SU-DHL-6 (cell line): Measurements from ENCODE around the gene SLC17A9.

Source experiments
- H2AFZ ChIP-seq: fragments of 200-600 bp; sonication (generic); 2 replicates; pipeline ENCODE4 v1.6.1; 2014; ENCODE audit warnings: low read depth, mild to moderate bottlenecking, moderate library complexity, mixed read lengths, antibody characterized with exemption, low read length; ENCODE audit not compliant: severe bottlenecking
- H3F3A ChIP-seq: fragments of 200-600 bp; shearing (Covaris generic); 2 replicates; pipeline ENCODE4 v1.6.0; 2016; ENCODE audit warnings: antibody characterized with exemption, mild to moderate bottlenecking; ENCODE audit not compliant: insufficient read depth
- H3K27ac ChIP-seq: fragments of 200-600 bp; sonication (generic); 2 replicates; pipeline ENCODE4 v1.5.1; 2016; ENCODE audit warnings: low read depth, mild to moderate bottlenecking, low read length, moderate library complexity, mixed read lengths
- H3K27me3 ChIP-seq: fragments of 200-600 bp; sonication (generic), shearing (Covaris generic); 2 replicates; pipeline ENCODE4 v1.6.0; 2014; ENCODE audit warnings: mild to moderate bottlenecking, low read length
- H3K36me3 ChIP-seq: fragments of 200-600 bp; sonication (generic); 2 replicates; pipeline ENCODE4 v1.6.1; 2014; ENCODE audit warnings: mild to moderate bottlenecking, low read length, mixed read lengths
- H3K4me2 ChIP-seq: fragments of 300-600, 200-600 bp; shearing (Covaris generic), sonication (generic); 2 replicates; pipeline ENCODE4 v1.6.0; 2014; ENCODE audit warnings: low read length, low read depth, mild to moderate bottlenecking; ENCODE audit not compliant: poor library complexity, severe bottlenecking
- H3K4me3 ChIP-seq: fragments of 200-600 bp; sonication (generic); 2 replicates; pipeline ENCODE4 v1.5.1; 2014; ENCODE audit warnings: antibody characterized with exemption, low read length, mild to moderate bottlenecking, mixed read lengths; ENCODE audit not compliant: insufficient read depth, poor library complexity, severe bottlenecking
- H3K79me2 ChIP-seq: fragments of 200-600 bp; sonication (generic); 2 replicates; pipeline ENCODE4 v1.6.1; 2014; ENCODE audit warnings: mild to moderate bottlenecking, low read length, moderate library complexity; ENCODE audit not compliant: insufficient read depth
- H3K9ac ChIP-seq: fragments of 200-600 bp; sonication (generic); 2 replicates; pipeline ENCODE4 v1.7.0; 2014; ENCODE audit warnings: mild to moderate bottlenecking, low read length
- H3K9me2 ChIP-seq: fragments of 200-600 bp; sonication (generic); replicated peaks from 2 replicates; pipeline ENCODE4 v1.6.1; 2014; ENCODE audit warnings: low read length; ENCODE audit not compliant: insufficient read depth
- H3K9me3 ChIP-seq: fragments of 200-600 bp; sonication (generic); 2 replicates; pipeline ENCODE4 v1.6.1; 2014; ENCODE audit warnings: low read length, mixed read lengths; ENCODE audit not compliant: insufficient read depth
- H4K20me1 ChIP-seq: fragments of 200-600 bp; sonication (generic); 2 replicates; pipeline ENCODE4 v1.6.1; 2014; ENCODE audit warnings: low read depth, mild to moderate bottlenecking, antibody characterized with exemption, low read length, moderate library complexity, mixed read lengths
- EZH2phosphoT487 ChIP-seq: fragments of 200-600 bp; sonication (generic), shearing (Covaris generic); conservative IDR thresholded peaks from 2 replicates; pipeline ENCODE4 v1.6.1; 2018; ENCODE audit warnings: mild to moderate bottlenecking, antibody characterized with exemption, low read length, moderate library complexity, mixed read lengths
- TF ChIP-seq, protein P1 (sequence below): fragments of 200-600 bp; sonication (generic); IDR thresholded peaks from one replicate; pipeline ENCODE4 v1.5.1; 2017; ENCODE audit warnings: antibody characterized with exemption, mild to moderate bottlenecking, low read length, moderate library complexity; ENCODE audit not compliant: insufficient read depth, poor library complexity, severe bottlenecking

SLC17A9 gene

DNA sequence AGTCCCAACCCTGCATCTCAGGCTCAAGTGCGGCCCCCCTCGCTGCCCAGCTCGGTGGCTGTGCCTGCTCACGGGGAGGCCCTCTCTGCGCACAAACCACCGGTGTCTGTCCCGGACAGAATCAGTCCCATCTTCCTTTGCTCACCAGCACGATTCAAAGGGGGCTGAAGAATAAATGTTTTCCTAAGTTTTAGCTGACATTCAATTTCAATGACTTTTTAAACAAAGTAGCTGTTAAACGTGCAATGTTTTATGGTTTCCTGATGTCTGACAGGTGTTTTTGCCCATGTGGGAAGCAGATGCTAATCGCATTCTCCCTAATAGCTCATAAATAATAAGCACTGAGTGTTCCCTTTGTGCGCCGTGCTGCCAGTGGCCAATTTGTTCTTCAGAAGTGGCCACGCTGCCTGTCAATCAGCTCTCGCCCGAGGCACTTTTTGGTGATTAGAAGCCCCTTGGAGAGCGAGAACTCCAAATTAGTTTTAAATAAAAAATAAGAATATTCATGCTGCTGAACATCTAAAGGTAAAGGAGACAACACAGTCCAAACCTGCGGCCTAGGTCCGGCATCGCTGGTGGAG, 28.0 kb downstream of the SLC17A9 start:
- H3K79me2 ChIP-seq: no peaks in the 10 kb centered on the region
- H3K9ac ChIP-seq: no peak overlapping the region
- H3K27ac ChIP-seq: no peak overlapping the region
- H2AFZ ChIP-seq: no peak overlapping the region
- H3K27me3 ChIP-seq: no peaks in the 10 kb centered on the region
- H3K9me3 ChIP-seq: no peaks in the 10 kb centered on the region
- no peak for TF ChIP-seq EZH2phosphoT487
- TF ChIP-seq, protein P1, sequence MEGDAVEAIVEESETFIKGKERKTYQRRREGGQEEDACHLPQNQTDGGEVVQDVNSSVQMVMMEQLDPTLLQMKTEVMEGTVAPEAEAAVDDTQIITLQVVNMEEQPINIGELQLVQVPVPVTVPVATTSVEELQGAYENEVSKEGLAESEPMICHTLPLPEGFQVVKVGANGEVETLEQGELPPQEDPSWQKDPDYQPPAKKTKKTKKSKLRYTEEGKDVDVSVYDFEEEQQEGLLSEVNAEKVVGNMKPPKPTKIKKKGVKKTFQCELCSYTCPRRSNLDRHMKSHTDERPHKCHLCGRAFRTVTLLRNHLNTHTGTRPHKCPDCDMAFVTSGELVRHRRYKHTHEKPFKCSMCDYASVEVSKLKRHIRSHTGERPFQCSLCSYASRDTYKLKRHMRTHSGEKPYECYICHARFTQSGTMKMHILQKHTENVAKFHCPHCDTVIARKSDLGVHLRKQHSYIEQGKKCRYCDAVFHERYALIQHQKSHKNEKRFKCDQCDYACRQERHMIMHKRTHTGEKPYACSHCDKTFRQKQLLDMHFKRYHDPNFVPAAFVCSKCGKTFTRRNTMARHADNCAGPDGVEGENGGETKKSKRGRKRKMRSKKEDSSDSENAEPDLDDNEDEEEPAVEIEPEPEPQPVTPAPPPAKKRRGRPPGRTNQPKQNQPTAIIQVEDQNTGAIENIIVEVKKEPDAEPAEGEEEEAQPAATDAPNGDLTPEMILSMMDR: no peak
- H4K20me1 ChIP-seq: no peaks in the 10 kb centered on the region
- no peak overlapping the region for H3K4me2 ChIP-seq
- H3K9me2 ChIP-seq: no peaks in the 10 kb centered on the region
- no peaks in the 10 kb centered on the region for H3K36me3 ChIP-seq
- H3F3A ChIP-seq: no peaks in the 10 kb centered on the region
- no peak overlapping the region for H3K4me3 ChIP-seq

DNA sequence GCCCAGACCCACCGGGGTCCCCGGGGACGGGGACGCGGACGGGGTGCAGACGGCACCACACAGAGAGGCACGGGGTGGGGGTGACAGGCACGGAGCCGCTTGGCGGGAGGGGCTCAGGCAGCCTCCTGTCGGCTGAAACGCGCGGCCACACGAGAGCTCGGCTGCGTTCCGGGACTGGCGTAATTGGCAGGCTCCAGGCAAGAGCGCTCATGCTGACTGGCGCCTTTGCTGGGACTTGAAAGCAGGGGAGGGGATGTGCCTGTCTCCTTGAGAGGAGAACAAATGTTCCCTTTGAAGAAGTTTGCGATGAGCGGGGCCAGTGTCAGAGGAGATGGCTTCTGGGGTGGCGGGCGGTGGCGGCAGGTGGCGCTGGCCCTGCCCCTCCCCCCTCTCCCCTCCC, 28.5 kb downstream of the SLC17A9 start:
- no peaks in the 10 kb centered on the region for H3F3A ChIP-seq
- H3K36me3 ChIP-seq: no peaks in the 10 kb centered on the region
- no peaks in the 10 kb centered on the region for H3K27me3 ChIP-seq
- no peaks in the 10 kb centered on the region for H3K9me3 ChIP-seq
- TF ChIP-seq, protein P1: no peak
- TF ChIP-seq EZH2phosphoT487: no peak
- H3K9ac ChIP-seq: no peak overlapping the region
- no peak overlapping the region for H3K27ac ChIP-seq
- H3K4me3 ChIP-seq: no peak overlapping the region
- no peak overlapping the region for H2AFZ ChIP-seq
- H3K79me2 ChIP-seq: no peaks in the 10 kb centered on the region
- H4K20me1 ChIP-seq: no peaks in the 10 kb centered on the region
- no peak overlapping the region for H3K4me2 ChIP-seq
- H3K9me2 ChIP-seq: no peaks in the 10 kb centered on the region

DNA sequence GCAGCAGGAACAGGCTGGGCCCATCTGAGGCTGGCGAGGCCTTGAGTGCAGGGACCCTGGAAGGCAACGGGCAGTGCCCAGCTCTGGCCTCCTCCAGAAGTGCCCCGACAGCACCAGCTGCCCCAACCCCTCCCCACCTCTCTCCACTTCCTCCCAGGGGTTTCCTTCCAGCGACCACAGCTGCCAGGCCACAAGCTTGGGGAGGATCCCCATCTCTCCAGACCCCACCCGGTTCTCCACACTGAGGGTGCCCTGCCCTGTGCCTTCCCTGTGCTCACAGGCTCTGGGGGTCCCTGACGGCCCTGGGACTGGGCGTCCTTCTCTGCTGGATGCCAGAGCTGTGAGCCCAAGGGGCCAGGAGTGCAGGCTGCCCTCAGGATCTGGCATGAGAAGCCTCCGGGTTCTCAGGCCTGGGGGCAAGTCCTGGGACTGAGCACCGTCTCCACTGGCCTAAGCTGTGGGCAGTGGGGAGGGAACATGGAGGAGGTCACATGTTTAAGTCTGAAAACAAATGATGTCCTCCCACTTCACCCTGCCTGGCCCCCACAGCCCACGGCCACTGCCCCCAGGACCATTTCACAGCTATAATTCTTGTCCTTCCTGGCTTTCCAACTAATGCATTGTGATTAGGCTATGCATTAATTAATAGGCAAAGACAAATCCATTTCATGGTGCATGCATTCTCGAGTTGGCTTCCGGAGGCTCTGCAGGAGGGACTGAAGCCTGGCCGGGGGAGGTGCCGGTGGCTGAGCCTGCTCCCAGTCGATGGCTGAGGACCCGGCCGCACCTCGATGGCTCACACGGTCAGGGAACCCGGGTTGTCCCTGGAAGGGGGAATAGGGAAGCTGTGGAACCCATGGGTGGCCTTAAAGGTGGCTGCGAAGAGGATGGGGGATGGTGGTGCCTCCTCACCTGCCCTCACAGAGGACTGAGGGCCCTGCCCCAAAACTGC, 29.9 kb downstream of the SLC17A9 start:
- H3K27me3 ChIP-seq: no peaks in the 10 kb centered on the region
- no peak overlapping the region for H3K4me3 ChIP-seq
- no peaks in the 10 kb centered on the region for H3F3A ChIP-seq
- no peak overlapping the region for H3K9ac ChIP-seq
- no peak overlapping the region for H3K27ac ChIP-seq
- no peaks in the 10 kb centered on the region for H3K36me3 ChIP-seq
- H2AFZ ChIP-seq: no peak overlapping the region
- H3K9me2 ChIP-seq: no peaks in the 10 kb centered on the region
- no peak overlapping the region for H3K4me2 ChIP-seq
- no peaks in the 10 kb centered on the region for H3K79me2 ChIP-seq
- no peaks in the 10 kb centered on the region for H4K20me1 ChIP-seq
- H3K9me3 ChIP-seq: no peaks in the 10 kb centered on the region
- TF ChIP-seq, protein P1: no peak
- no peak for TF ChIP-seq EZH2phosphoT487
